ENCODE data around the gene TBC1D32. TPM values are rescaled to one million over a fixed set of nuclear protein-coding genes. Genes with fewer than 3 reads are reported as not detected.
A peak's percentile ranks its signal among the peaks of the same experiment; 100 is the strongest.
"Not testable (repeated sequence)": the region's sequence is repeated elsewhere in the genome, so short reads cannot be mapped to it uniquely, and the experiment has no call there.

TBC1D32 gene
- 3.3 TPM for polyA plus RNA-seq (2013, experiment 1 of 2)
- polyA plus RNA-seq (2013, experiment 2 of 2), result 3.4 TPM

GRCh38 chr6:121334299-121335086 is at the start of gene TBC1D32:
TSS of gene TBC1D32 (minus strand) at chr6:121334480. CDS start at chr6:121334430, 50 bp downstream.
- no peak within 1 kb of the TSS for H3K27ac ChIP-seq (ENCODE audit: low read depth, low read length)
- H3K27me3 ChIP-seq (ENCODE audit: insufficient read depth, low read length, poor library complexity), result no peaks in the 10 kb centered on the region
- no peaks in the 10 kb centered on the region for H3K36me3 ChIP-seq (ENCODE audit: control insufficient read depth, insufficient read depth, low read length)
- no peak within 1 kb of the TSS for H2BK5ac ChIP-seq (ENCODE audit: low read length)
- no peaks in the 10 kb centered on the region for H3K4me1 ChIP-seq (ENCODE audit: control insufficient read depth, low read depth, low read length)
- peak within 1 kb of the TSS; percentile 30 for H3K4me3 ChIP-seq (ENCODE audit: low read length)
- no peak within 1 kb of the TSS for H2BK120ac ChIP-seq (ENCODE audit: low read depth, low read length)
- H3K4me2 ChIP-seq (ENCODE audit: low read length), result peak within 1 kb of the TSS; percentile 63
- peak within 1 kb of the TSS; percentile 18 for H4K5ac ChIP-seq (ENCODE audit: low read length)
- DNase-seq, result peak; percentile 93
- no peak within 1 kb of the TSS for H2BK15ac ChIP-seq (replicated peaks; ENCODE audit: low read depth)
- no peaks in the 10 kb centered on the region for H3K79me2 ChIP-seq (ENCODE audit: control insufficient read depth, insufficient read depth, low read length)
- H3K18ac ChIP-seq (ENCODE audit: low read length), result no peak within 1 kb of the TSS
- peak within 1 kb of the TSS; percentile 85 for H3K56ac ChIP-seq (ENCODE audit: low read length)
- peak within 1 kb of the TSS; percentile 70 for H3K9ac ChIP-seq (ENCODE audit: low read length)
- H3K79me1 ChIP-seq (ENCODE audit: low read length), result no peaks in the 10 kb centered on the region
- WGBS (ENCODE audit: extremely low coverage, insufficient coverage, low lambda C conversion rate), result no CpG with 5 or more reads among the region's 52 CpGs
- no peak within 1 kb of the TSS for H4K8ac ChIP-seq (ENCODE audit: low read depth, low read length)
- peak within 1 kb of the TSS; percentile 24 for H3K4ac ChIP-seq (ENCODE audit: low read depth, low read length)
- no peak within 1 kb of the TSS for H2AK5ac ChIP-seq (ENCODE audit: low read length)
- H3K23ac ChIP-seq (ENCODE audit: low read length), result no peak within 1 kb of the TSS

DNA sequence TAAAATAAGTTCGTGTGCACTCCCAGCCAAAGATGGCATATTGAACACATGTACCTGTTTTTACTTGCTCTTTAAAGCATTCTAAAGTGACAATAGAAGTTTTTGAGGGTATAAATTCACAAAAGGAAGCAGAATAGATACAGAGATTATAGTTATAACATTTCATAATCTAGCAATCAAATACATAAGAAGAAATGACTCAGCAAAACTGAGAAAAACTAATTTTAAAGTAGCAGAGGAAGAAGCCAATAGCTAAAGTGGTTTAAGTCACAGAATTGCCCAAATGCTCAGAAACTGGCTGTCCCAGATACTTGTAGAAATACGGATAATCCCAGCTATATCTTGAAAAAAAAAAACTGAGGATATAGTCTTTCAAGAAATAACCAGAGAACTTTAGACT is 49.2 kb upstream of the TBC1D32 start:
- no CpG with 5 or more reads among the region's 2 CpGs for WGBS (ENCODE audit: extremely low coverage, insufficient coverage, low lambda C conversion rate)
- Histone ChIP-seq H3K9ac (ENCODE audit: low read length) (no peak overlapping the region), H3K79me2 (ENCODE audit: control insufficient read depth, insufficient read depth, low read length) (no peaks in the 10 kb centered on the region), H3K4me3 (ENCODE audit: low read length) (no peak overlapping the region), H3K4ac (ENCODE audit: low read depth, low read length) (no peak overlapping the region), H4K8ac (ENCODE audit: low read depth, low read length) (no peak overlapping the region), H3K23ac (ENCODE audit: low read length) (no peak overlapping the region), H3K56ac (ENCODE audit: low read length) (no peak overlapping the region), H4K5ac (ENCODE audit: low read length) (no peak overlapping the region), H3K4me2 (ENCODE audit: low read length) (no peak overlapping the region), H3K27me3 (ENCODE audit: insufficient read depth, low read length, poor library complexity) (no peaks in the 10 kb centered on the region), H3K36me3 (ENCODE audit: control insufficient read depth, insufficient read depth, low read length) (no peaks in the 10 kb centered on the region), H2AK5ac (ENCODE audit: low read length) (no peak overlapping the region), H2BK15ac (replicated peaks; ENCODE audit: low read depth) (no peak overlapping the region), H2BK5ac (ENCODE audit: low read length) (no peak overlapping the region), H3K18ac (ENCODE audit: low read length) (no peak overlapping the region), H3K79me1 (ENCODE audit: low read length) (no peaks in the 10 kb centered on the region), H3K27ac (ENCODE audit: low read depth, low read length) (no peak overlapping the region), H2BK120ac (ENCODE audit: low read depth, low read length) (no peak overlapping the region), H3K4me1 (ENCODE audit: control insufficient read depth, low read depth, low read length) (peaks cover 1% of the 10 kb centered on the region)
- DNase-seq, result no peak

GRCh38 chr6:121382467-121383121 is 48.3 kb upstream of the TBC1D32 start:
- H3K36me3 ChIP-seq (ENCODE audit: control insufficient read depth, insufficient read depth, low read length), result no peaks in the 10 kb centered on the region

DNA sequence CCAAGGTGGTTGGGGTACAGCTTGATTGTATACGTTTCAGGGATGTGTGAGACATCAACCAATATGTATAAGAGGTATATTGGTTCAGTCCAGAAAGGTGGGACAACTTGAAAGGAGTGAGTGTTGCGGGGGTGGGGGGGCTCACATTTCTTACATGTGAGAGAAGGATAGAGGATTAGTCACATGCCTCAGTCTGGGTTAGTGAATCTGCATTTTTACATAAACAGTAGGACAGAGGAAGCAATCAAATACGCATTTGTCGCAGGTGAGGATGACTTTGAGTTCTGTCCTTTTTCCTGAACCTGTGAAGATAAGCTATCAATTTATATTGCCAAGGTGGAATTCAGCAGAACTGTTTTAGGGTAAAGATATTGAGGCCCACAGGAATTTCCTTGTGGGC is 42.1 kb upstream of the TBC1D32 start:
- H3K27ac ChIP-seq (ENCODE audit: low read depth, low read length), result no peak overlapping the region
- peak; percentile 73 for DNase-seq
- no peak overlapping the region for H2AK5ac ChIP-seq (ENCODE audit: low read length)
- H3K18ac ChIP-seq (ENCODE audit: low read length), result no peak overlapping the region
- H4K8ac ChIP-seq (ENCODE audit: low read depth, low read length), result no peak overlapping the region
- H3K36me3 ChIP-seq (ENCODE audit: control insufficient read depth, insufficient read depth, low read length), result no peaks in the 10 kb centered on the region
- H2BK15ac ChIP-seq (replicated peaks; ENCODE audit: low read depth), result no peak overlapping the region
- no peaks in the 10 kb centered on the region for H3K4me1 ChIP-seq (ENCODE audit: control insufficient read depth, low read depth, low read length)
- no peak overlapping the region for H3K4ac ChIP-seq (ENCODE audit: low read depth, low read length)
- H3K56ac ChIP-seq (ENCODE audit: low read length), result no peak overlapping the region
- H3K79me1 ChIP-seq (ENCODE audit: low read length), result no peaks in the 10 kb centered on the region
- H2BK120ac ChIP-seq (ENCODE audit: low read depth, low read length), result no peak overlapping the region
- H2BK5ac ChIP-seq (ENCODE audit: low read length), result no peak overlapping the region
- no peak overlapping the region for H3K4me3 ChIP-seq (ENCODE audit: low read length)
- H3K4me2 ChIP-seq (ENCODE audit: low read length), result no peak overlapping the region
- H3K9ac ChIP-seq (ENCODE audit: low read length), result no peak overlapping the region
- WGBS (ENCODE audit: extremely low coverage, insufficient coverage, low lambda C conversion rate), result no CpG with 5 or more reads among the region's 4 CpGs
- no peak overlapping the region for H3K23ac ChIP-seq (ENCODE audit: low read length)
- no peak overlapping the region for H4K5ac ChIP-seq (ENCODE audit: low read length)
- no peaks in the 10 kb centered on the region for H3K79me2 ChIP-seq (ENCODE audit: control insufficient read depth, insufficient read depth, low read length)
- no peaks in the 10 kb centered on the region for H3K27me3 ChIP-seq (ENCODE audit: insufficient read depth, low read length, poor library complexity)

More at GRCh38 chr6:121382467-121383121, 48.3 kb upstream of the TBC1D32 start:
- Histone ChIP-seq H2BK15ac (replicated peaks; ENCODE audit: low read depth) (no peak overlapping the region), H2AK5ac (ENCODE audit: low read length) (no peak overlapping the region), H4K8ac (ENCODE audit: low read depth, low read length) (no peak overlapping the region), H3K27me3 (ENCODE audit: insufficient read depth, low read length, poor library complexity) (no peaks in the 10 kb centered on the region), H3K79me2 (ENCODE audit: control insufficient read depth, insufficient read depth, low read length) (no peaks in the 10 kb centered on the region), H3K79me1 (ENCODE audit: low read length) (no peaks in the 10 kb centered on the region), H3K9ac (ENCODE audit: low read length) (no peak overlapping the region), H2BK5ac (ENCODE audit: low read length) (peak overlapping the region; percentile 16), H2BK120ac (ENCODE audit: low read depth, low read length) (no peak overlapping the region), H3K23ac (ENCODE audit: low read length) (no peak overlapping the region), H4K5ac (ENCODE audit: low read length) (no peak overlapping the region), H3K18ac (ENCODE audit: low read length) (no peak overlapping the region), H3K4me1 (ENCODE audit: control insufficient read depth, low read depth, low read length) (peaks cover 1% of the 10 kb centered on the region), H3K56ac (ENCODE audit: low read length) (no peak overlapping the region), H3K4ac (ENCODE audit: low read depth, low read length) (no peak overlapping the region), H3K4me3 (ENCODE audit: low read length) (no peak overlapping the region), H3K27ac (ENCODE audit: low read depth, low read length) (no peak overlapping the region), H3K4me2 (ENCODE audit: low read length) (no peak overlapping the region)
- DNase-seq, result peak; percentile 70
- WGBS (ENCODE audit: extremely low coverage, insufficient coverage, low lambda C conversion rate), result no CpG with 5 or more reads among the region's 3 CpGs

GRCh38 chr6:121374219-121374618 is 39.9 kb upstream of the TBC1D32 start:
- H3K79me1 ChIP-seq (ENCODE audit: low read length), result not testable (repeated sequence)
- no CpG with 5 or more reads among the region's 1 CpG for WGBS (ENCODE audit: extremely low coverage, insufficient coverage, low lambda C conversion rate)

More at GRCh38 chr6:121374219-121374618, 39.9 kb upstream of the TBC1D32 start:
- not testable (repeated sequence) for H3K18ac ChIP-seq (ENCODE audit: low read length); H4K5ac ChIP-seq (ENCODE audit: low read length); DNase-seq; H3K9ac ChIP-seq (ENCODE audit: low read length); H3K4ac ChIP-seq (ENCODE audit: low read depth, low read length); H2BK120ac ChIP-seq (ENCODE audit: low read depth, low read length); H2AK5ac ChIP-seq (ENCODE audit: low read length); H3K56ac ChIP-seq (ENCODE audit: low read length); H3K4me3 ChIP-seq (ENCODE audit: low read length); H3K27ac ChIP-seq (ENCODE audit: low read depth, low read length); H3K23ac ChIP-seq (ENCODE audit: low read length); H2BK5ac ChIP-seq (ENCODE audit: low read length); H3K79me2 ChIP-seq (ENCODE audit: control insufficient read depth, insufficient read depth, low read length); H2BK15ac ChIP-seq (replicated peaks; ENCODE audit: low read depth); H4K8ac ChIP-seq (ENCODE audit: low read depth, low read length); H3K27me3 ChIP-seq (ENCODE audit: insufficient read depth, low read length, poor library complexity); H3K4me1 ChIP-seq (ENCODE audit: control insufficient read depth, low read depth, low read length); H3K36me3 ChIP-seq (ENCODE audit: control insufficient read depth, insufficient read depth, low read length); H3K4me2 ChIP-seq (ENCODE audit: low read length)

Measured in mesendoderm (in vitro differentiated cells).